ENCODE data around the gene TMEM178B.

TMEM178B gene

DNA sequence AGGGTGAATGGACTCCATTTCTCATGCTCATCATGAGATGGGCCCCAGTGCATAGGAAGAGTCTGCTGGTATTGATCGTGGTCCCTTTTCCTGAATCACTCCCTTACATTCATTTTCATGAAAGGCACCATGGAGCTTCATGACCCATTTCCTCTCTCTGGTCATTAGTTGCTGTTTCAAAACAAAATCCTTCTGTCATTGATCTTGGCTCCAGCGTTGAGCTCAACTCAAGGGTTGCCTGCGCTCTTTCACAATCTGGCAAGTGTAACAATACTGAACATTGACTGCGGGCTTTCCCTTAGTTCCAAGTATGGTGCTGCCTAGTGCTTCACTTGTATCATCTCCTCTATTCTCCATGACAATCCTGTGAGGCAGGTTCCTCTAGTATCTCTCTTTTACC, 197.6 kb downstream of the TMEM178B start:
- Histone ChIP-seq H3K4me3 (IDR thresholded peaks at IDR 0.05; ENCODE audit: insufficient read depth, low read depth, low read length) (no peak overlapping the region), H3K4me2 (no peak overlapping the region), H4K20me1 (ENCODE audit: insufficient read depth) (no peaks in the 10 kb centered on the region), H3K79me2 (ENCODE audit: insufficient read depth, low read depth) (no peaks in the 10 kb centered on the region), H3K36me3 (ENCODE audit: insufficient read depth) (no peaks in the 10 kb centered on the region), H3K4me1 (ENCODE audit: low read depth, poor library complexity, severe bottlenecking) (peaks cover 15% of the 10 kb centered on the region), H3K27ac (no peak overlapping the region), H3K9ac (no peak overlapping the region), H2AFZ (ENCODE audit: low read depth) (no peak overlapping the region), H3K27me3 (ENCODE audit: insufficient read depth, low read depth) (no peaks in the 10 kb centered on the region)
- TF ChIP-seq, protein P1, sequence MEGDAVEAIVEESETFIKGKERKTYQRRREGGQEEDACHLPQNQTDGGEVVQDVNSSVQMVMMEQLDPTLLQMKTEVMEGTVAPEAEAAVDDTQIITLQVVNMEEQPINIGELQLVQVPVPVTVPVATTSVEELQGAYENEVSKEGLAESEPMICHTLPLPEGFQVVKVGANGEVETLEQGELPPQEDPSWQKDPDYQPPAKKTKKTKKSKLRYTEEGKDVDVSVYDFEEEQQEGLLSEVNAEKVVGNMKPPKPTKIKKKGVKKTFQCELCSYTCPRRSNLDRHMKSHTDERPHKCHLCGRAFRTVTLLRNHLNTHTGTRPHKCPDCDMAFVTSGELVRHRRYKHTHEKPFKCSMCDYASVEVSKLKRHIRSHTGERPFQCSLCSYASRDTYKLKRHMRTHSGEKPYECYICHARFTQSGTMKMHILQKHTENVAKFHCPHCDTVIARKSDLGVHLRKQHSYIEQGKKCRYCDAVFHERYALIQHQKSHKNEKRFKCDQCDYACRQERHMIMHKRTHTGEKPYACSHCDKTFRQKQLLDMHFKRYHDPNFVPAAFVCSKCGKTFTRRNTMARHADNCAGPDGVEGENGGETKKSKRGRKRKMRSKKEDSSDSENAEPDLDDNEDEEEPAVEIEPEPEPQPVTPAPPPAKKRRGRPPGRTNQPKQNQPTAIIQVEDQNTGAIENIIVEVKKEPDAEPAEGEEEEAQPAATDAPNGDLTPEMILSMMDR (conservative IDR thresholded peaks at IDR 0.05; ENCODE audit: low read depth, low read length): no peak

- TF ChIP-seq, protein P1 (conservative IDR thresholded peaks at IDR 0.05; ENCODE audit: low read depth, low read length): no peak
- no peaks in the 10 kb centered on the region for H4K20me1 ChIP-seq (ENCODE audit: insufficient read depth)
- H3K27me3 ChIP-seq (ENCODE audit: insufficient read depth, low read depth): no peaks in the 10 kb centered on the region
- no peak overlapping the region for H3K4me2 ChIP-seq
- no peak overlapping the region for H2AFZ ChIP-seq (ENCODE audit: low read depth)
- H3K9ac ChIP-seq: no peak overlapping the region
- no peak overlapping the region for H3K4me3 ChIP-seq (IDR thresholded peaks at IDR 0.05; ENCODE audit: insufficient read depth, low read depth, low read length)
- peaks cover 15% of the 10 kb centered on the region for H3K4me1 ChIP-seq (ENCODE audit: low read depth, poor library complexity, severe bottlenecking)
- no peaks in the 10 kb centered on the region for H3K79me2 ChIP-seq (ENCODE audit: insufficient read depth, low read depth)
- no peak overlapping the region for H3K27ac ChIP-seq
- H3K36me3 ChIP-seq (ENCODE audit: insufficient read depth): no peaks in the 10 kb centered on the region
Measured at GRCh38 chr7:141272417-141272816, 198.6 kb downstream of the TMEM178B start.

GRCh38 chr7:141275350-141275749, 201.5 kb downstream of the TMEM178B start:
- no peak overlapping the region for H2AFZ ChIP-seq (ENCODE audit: low read depth)
- TF ChIP-seq, protein P1 (conservative IDR thresholded peaks at IDR 0.05; ENCODE audit: low read depth, low read length): no peak
- H3K4me1 ChIP-seq (ENCODE audit: low read depth, poor library complexity, severe bottlenecking): no peaks in the 10 kb centered on the region
- no peaks in the 10 kb centered on the region for H4K20me1 ChIP-seq (ENCODE audit: insufficient read depth)
- H3K79me2 ChIP-seq (ENCODE audit: insufficient read depth, low read depth): no peaks in the 10 kb centered on the region
- no peaks in the 10 kb centered on the region for H3K36me3 ChIP-seq (ENCODE audit: insufficient read depth)
- no peak overlapping the region for H3K27ac ChIP-seq
- no peak overlapping the region for H3K4me3 ChIP-seq (IDR thresholded peaks at IDR 0.05; ENCODE audit: insufficient read depth, low read depth, low read length)
- H3K9ac ChIP-seq: no peak overlapping the region
- no peaks in the 10 kb centered on the region for H3K27me3 ChIP-seq (ENCODE audit: insufficient read depth, low read depth)
- no peak overlapping the region for H3K4me2 ChIP-seq

DNA sequence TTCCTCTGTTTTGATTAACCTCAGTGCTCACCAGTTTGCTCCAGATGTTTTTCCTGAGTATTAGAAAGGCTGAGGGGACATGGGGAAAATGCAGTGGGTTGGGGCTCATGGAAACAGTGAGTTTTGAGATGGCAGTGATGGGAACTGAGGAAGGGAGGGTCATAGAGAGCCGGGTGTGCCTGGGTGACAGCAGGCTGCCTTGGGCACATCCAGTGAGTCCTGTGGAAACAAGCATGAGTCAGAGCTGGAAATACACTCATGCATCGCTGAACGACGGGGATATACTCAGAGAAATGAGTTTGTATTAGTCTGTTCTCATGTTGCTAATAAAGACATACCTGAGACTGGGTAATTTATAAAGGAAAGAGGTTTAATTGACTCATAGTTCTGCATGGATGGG, 202.2 kb downstream of the TMEM178B start:
- no peaks in the 10 kb centered on the region for H3K4me1 ChIP-seq (ENCODE audit: low read depth, poor library complexity, severe bottlenecking)
- no peaks in the 10 kb centered on the region for H3K36me3 ChIP-seq (ENCODE audit: insufficient read depth)
- H2AFZ ChIP-seq (ENCODE audit: low read depth): no peak overlapping the region
- TF ChIP-seq, protein P1 (conservative IDR thresholded peaks at IDR 0.05; ENCODE audit: low read depth, low read length): no peak
- H3K4me2 ChIP-seq: no peak overlapping the region
- no peaks in the 10 kb centered on the region for H3K27me3 ChIP-seq (ENCODE audit: insufficient read depth, low read depth)
- no peak overlapping the region for H3K4me3 ChIP-seq (IDR thresholded peaks at IDR 0.05; ENCODE audit: insufficient read depth, low read depth, low read length)
- no peaks in the 10 kb centered on the region for H4K20me1 ChIP-seq (ENCODE audit: insufficient read depth)
- no peak overlapping the region for H3K9ac ChIP-seq
- H3K27ac ChIP-seq: no peak overlapping the region
- no peaks in the 10 kb centered on the region for H3K79me2 ChIP-seq (ENCODE audit: insufficient read depth, low read depth)
